IPS DF 19.7 (cell line): ENCODE data around the gene UNC50.
"Not testable (repeated sequence)": the region's sequence is repeated elsewhere in the genome, so short reads cannot be mapped to it uniquely, and the experiment has no call there.

Source experiments
- DNase-seq: peaks from one replicate; pipeline ENCODE4 v3.0.0-alpha.2; 2013; ENCODE audit warnings: low read depth, low spot score

The UNC50 gene

GRCh38 chr2:98608962-98609604 is 694 bp downstream of the UNC50 start:
- DNase-seq = no peak

DNA sequence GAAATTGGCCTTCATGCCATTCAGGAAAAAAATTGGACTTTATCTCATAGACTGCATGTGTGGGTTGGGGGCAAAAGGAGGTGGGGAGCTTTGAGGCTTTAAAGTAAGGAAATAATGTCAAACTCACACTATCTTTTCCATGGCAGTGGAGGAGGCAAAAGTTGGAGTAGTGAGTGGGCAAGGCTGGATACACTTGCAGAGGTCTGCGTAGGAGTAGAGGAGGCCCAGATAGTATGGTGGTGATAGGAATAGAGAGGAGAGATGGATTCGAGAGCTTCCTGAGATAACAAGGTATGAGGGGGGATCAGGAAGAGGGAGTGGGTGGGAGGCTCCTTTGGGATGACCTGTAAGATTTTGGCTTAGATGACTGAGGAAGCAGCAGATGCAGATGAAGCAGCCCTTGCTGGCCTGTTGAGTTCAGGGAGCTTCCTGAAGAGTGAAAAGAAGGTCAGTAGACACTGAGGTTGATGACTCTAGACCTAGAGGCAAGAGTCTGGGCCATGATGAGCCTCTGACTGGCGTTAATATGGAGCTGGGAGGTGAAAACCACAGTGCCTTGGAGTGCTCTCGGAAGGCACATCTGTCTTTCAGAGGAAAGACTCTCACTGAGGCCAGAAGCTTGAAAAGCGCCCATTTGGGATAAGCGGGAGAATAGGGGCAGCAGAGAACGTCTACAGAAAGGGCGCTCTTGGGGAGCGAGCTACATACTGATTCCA is 5.8 kb downstream of the UNC50 start:
- DNase-seq = no peak

- no peak for DNase-seq
Observed at GRCh38 chr2:98615481-98615880, 7.1 kb downstream of the UNC50 start.

- DNase-seq = no peak
Observed at GRCh38 chr2:98617149-98617548, 8.8 kb downstream of the UNC50 start.

DNA sequence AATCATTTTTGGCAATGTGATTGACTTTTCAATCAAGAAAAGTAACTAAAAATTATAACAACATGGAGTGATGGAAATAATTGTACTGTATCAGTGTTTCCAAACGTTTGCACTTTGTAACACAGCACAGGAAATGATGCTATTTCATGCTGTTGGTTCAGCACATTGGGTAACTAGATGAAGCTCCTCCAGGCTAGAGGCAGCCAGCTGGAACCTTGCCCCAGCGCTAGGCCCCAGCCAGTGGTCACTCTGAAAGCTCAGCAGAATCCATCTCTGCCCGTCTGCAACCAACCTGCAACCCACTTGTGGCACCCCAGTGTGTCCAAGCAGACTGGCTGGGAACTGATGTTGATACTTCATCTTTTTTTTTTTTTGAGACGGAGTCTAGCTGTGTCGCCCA is 15.3 kb downstream of the UNC50 start:
- DNase-seq = no peak

GRCh38 chr2:98632351-98632750 is 24.0 kb downstream of the UNC50 start:
- no peak for DNase-seq

- DNase-seq = peak; percentile 42
Observed at GRCh38 chr2:98634406-98635092, 26.2 kb downstream of the UNC50 start.

- DNase-seq = no peak
Observed at GRCh38 chr2:98637401-98638147, 29.2 kb downstream of the UNC50 start.

DNA sequence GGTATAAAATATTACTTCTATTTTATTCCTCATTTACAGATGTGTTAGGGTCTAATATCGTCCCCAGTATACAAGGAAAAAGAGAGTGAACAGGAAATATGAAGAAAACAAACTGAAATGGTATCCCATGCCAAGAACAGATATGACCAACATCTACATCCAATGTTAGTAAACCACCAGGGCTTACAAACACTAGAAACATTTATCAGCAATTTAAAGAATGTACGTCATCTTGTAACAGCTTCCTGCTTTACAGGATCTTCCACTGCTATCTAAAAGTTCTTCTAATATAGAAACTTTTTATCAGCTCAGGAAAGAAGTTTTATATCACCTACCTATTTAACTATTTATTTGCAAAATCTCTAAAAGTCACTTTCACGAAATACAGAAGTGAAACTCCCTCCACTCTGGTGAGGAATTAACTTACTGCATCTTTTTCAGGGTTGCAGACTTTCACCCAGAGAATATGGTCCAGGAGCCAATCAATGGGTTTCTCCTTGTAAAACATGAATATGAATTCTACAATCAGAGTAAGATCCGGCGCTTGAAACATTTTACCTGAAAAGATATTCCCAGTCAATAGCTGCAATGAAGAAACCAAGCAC is 35.2 kb downstream of the UNC50 start:
- DNase-seq = no peak

DNA sequence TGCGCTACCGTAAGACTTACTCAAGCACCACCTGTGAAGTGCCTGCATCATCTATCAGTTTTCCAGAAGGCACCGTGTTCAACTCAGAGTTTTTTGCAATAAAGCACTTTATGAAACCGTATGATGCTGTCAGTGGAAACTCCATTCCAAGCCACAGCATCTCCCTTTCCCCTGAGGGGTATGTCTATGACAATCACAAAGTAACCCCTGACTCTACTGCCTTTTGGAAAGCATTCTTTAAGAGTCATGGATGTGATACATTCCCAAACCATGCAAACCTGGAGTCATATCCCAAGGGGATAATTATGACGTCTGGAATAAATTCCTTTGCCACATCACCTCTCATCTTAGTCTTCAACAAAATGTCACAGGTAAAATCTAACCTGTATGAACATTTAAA is 39.2 kb downstream of the UNC50 start:
- DNase-seq = no peak

DNA sequence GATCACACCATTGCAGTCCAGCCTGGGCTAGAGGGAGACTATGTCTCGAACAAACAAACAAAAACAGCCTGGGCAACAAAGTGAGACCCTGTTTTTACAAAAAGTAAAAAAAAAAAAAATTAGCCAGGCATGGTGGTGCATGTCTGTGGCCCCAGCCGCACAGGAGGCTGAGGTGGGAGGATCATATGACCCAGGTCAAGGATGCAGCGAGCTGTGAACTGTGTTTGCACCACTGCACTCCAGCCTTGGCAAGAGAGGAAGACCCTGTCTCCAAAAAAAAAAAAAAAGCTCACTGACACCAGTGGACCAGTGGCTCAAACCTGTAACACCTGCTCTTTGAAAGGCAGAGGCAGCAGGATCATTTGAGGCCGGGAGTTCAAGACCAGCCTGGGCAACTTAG is 40.1 kb downstream of the UNC50 start:
- no peak for DNase-seq

- DNase-seq = peak; percentile 67
Observed at GRCh38 chr2:98649135-98649991, 41.0 kb downstream of the UNC50 start.

DNA sequence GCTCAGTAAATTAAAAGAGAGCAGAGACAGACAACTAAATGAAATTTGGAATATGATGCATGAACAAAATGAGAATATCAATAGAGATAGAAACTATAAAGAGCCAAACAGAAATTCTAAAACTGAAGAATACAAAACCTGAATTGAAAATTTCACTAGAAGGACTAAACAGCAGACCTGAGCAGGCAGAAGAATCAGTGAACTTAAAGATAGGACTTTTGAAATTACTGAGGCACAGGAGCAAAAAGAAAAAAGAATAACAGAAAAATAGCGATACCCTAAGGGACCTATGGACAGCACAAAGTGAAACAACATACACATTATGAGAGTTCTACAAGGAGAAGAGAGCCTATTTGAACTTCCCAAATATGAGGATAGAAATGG is 41.6 kb downstream of the UNC50 start:
- DNase-seq = no peak

GRCh38 chr2:98650998-98651397 is 42.6 kb downstream of the UNC50 start:
- DNase-seq = no peak

- DNase-seq = no peak
Observed at GRCh38 chr2:98654699-98655495, 46.5 kb downstream of the UNC50 start.

GRCh38 chr2:98656800-98657199 is 48.4 kb downstream of the UNC50 start:
- DNase-seq = no peak

GRCh38 chr2:98658816-98659490 is 50.6 kb downstream of the UNC50 start:
- DNase-seq = no peak

GRCh38 chr2:98659491-98659840 is 51.1 kb downstream of the UNC50 start:
- DNase-seq = not testable (repeated sequence)

DNA sequence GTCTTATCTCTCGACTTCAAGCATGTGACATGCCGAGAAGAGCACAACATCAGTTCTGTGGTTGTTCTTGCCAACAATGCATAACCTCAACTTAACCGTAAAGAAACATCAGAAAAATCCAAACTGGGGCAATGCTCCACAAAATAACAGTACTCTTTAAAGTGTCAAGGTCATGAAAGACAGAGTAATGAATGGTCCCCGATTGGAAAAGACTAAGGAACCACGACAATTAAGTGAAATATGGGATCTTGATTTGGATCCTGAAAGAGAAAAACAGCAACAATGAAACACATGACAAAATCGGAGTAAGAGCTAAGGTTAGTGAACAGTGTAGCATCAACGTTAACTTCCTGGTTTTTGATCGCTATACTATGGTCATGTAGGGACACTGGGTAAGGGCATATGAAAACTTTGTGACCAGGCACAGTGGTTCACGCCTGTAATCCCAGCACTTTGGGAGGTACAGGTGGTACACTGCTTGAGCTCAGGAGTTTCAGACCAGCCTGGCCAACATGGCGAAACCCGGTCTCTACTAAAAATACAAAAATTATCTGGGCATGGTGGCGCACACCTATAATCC is 55.2 kb downstream of the UNC50 start:
- no peak for DNase-seq
